Measurements from ENCODE around the gene AFF3. TPM values are rescaled to one million over a fixed set of nuclear protein-coding genes. Genes with fewer than 3 reads are reported as not detected.

AFF3 gene
- total and polyA plus RNA-seq, 8 donors = 1.4 to 78.8 (median 14.7) TPM

- DNase-seq = no peak
- Histone ChIP-seq H3K36me3 (no peaks in the 10 kb centered on the region), H3K9me3 (no peaks in the 10 kb centered on the region), H3K4me3 (no peak overlapping the region), H3K4me1 (peaks cover 0 to 6% (median 0%) of the 10 kb centered on the region in 4 donors), H3K27me3 (no peaks in the 10 kb centered on the region), H3K27ac (no peak overlapping the region)
- TF ChIP-seq POLR2AphosphoS5 (IDR thresholded peaks at IDR 0.05) = no peak
- TF ChIP-seq CTCF (IDR thresholded peaks at IDR 0.05) = no peak
- TF ChIP-seq EP300 (IDR thresholded peaks at IDR 0.05) = no peak
- TF ChIP-seq POLR2A (IDR thresholded peaks at IDR 0.05) = no peak
- WGBS, 5 donors = 90 to 96% (median 93%) methylated on average over 9 of the region's 9 CpGs
- intact Hi-C loops (cut with DNase I; ENCODE audit: low total_unique reads) = no loop called here
Measured at GRCh38 chr2:99653433-99653832, 489.0 kb downstream of the AFF3 start.

- no peak overlapping the region for H3K27ac ChIP-seq
- H3K4me3 ChIP-seq = no peak overlapping the region
- no peaks in the 10 kb centered on the region for H3K9me3 ChIP-seq
- 92 to 96% (median 94%) methylated on average over 8 of the region's 8 CpGs for WGBS, 5 donors
- no peaks in the 10 kb centered on the region for H3K36me3 ChIP-seq
- no peak for TF ChIP-seq POLR2AphosphoS5 (IDR thresholded peaks at IDR 0.05)
- TF ChIP-seq CTCF (IDR thresholded peaks at IDR 0.05) = no peak
- no peak for TF ChIP-seq EP300 (IDR thresholded peaks at IDR 0.05)
- no peak for TF ChIP-seq POLR2A (IDR thresholded peaks at IDR 0.05)
- no peaks in the 10 kb centered on the region for H3K27me3 ChIP-seq
- intact Hi-C loops (cut with DNase I; ENCODE audit: low total_unique reads) = no loop called here
- no peak for DNase-seq
- peaks cover 0 to 8% (median 0%) of the 10 kb centered on the region in 4 donors for H3K4me1 ChIP-seq
Measured at GRCh38 chr2:99652862-99653261, 489.5 kb downstream of the AFF3 start.

- H3K4me3 ChIP-seq = no peak overlapping the region
- no peak for DNase-seq
- H3K27me3 ChIP-seq = no peaks in the 10 kb centered on the region
- WGBS, 5 donors = 88 to 93% (median 92%) methylated on average over 9 of the region's 9 CpGs
- no peaks in the 10 kb centered on the region for H3K9me3 ChIP-seq
- H3K27ac ChIP-seq = no peak overlapping the region
- intact Hi-C loops (cut with DNase I; ENCODE audit: low total_unique reads) = no loop called here
- H3K36me3 ChIP-seq = no peaks in the 10 kb centered on the region
- TF ChIP-seq EP300 (IDR thresholded peaks at IDR 0.05) = no peak
- no peak for TF ChIP-seq POLR2AphosphoS5 (IDR thresholded peaks at IDR 0.05)
- H3K4me1 ChIP-seq = peaks cover 0 to 8% (median 0%) of the 10 kb centered on the region in 4 donors
Measured at GRCh38 chr2:99651930-99652670, 490.3 kb downstream of the AFF3 start.

GRCh38 chr2:99648906-99649789 lies 493.2 kb downstream of the AFF3 start:
- 76 to 84% (median 78%) methylated on average over 13 of the region's 13 CpGs for WGBS, 5 donors
- intact Hi-C loops (cut with DNase I; ENCODE audit: low total_unique reads) = no loop called here
- Histone ChIP-seq H3K4me3 (no peak overlapping the region), H3K27me3 (no peaks in the 10 kb centered on the region), H3K27ac (peak overlapping the region in 2 of 5 donors; percentile 50 to 59), H3K36me3 (no peaks in the 10 kb centered on the region), H3K9me3 (no peaks in the 10 kb centered on the region), H3K4me1 (peaks cover 0 to 13% (median under 1%) of the 10 kb centered on the region in 4 donors)
- DNase-seq = no peak
- TF ChIP-seq EP300 (IDR thresholded peaks at IDR 0.05) = no peak
- no peak for TF ChIP-seq POLR2AphosphoS5 (IDR thresholded peaks at IDR 0.05)
- no peak for TF ChIP-seq CTCF (IDR thresholded peaks at IDR 0.05)
- TF ChIP-seq POLR2A (IDR thresholded peaks at IDR 0.05) = no peak

Measured in stomach (tissue), 9 donors.